ENCODE measurements around the gene IVNS1ABP. TPM values are rescaled to one million over a fixed set of nuclear protein-coding genes. Genes with fewer than 3 reads are reported as not detected.

Gene IVNS1ABP
- total and polyA plus RNA-seq, 4 experiments from 2014 or later = 74.0 to 187 (median 129) TPM

DNA sequence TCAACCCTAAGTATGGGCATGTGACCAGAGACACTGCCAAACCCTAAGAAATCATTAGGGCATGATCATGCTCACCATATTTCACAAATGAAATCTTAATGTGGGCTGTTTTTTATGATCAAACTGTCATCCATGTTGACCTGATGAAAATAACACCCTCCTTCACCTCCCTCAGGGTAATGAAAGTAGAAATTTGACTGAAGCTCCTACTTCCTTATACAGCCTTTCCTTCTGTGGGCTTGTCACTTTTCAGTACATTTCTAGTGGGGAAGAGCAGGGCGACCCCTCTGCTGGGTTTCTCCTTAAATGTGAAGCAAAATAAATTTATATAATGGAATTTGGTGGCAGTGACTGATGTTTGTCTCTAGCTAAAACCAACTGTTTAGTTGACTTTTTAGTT is 25.9 kb downstream of the IVNS1ABP start:
- no peak for DNase-seq
- intact Hi-C loops (cut with micrococcal nuclease) = no loop called here
- Mint-ChIP-seq H3K4me3 (no peak overlapping the region), H3K9me3 (peaks cover 0 to 4% (median 0%) of the 10 kb centered on the region in 8 donors), H3K4me1 (peaks cover 7 to 32% (median 18%) of the 10 kb centered on the region in 4 donors), H3K36me3 (peaks cover 37 to 41% of the 10 kb centered on the region in 2 donors), H3K27ac (peak overlapping the region in 4 of 7 donors; percentile 27 to 60 (median 38)), H3K27me3 (no peaks in the 10 kb centered on the region)
- POLR2A ChIA-PET (ENCODE audit: partially characterized antibody) = interaction anchor here (0.7 to 4.9 kb wide), 6 partner anchors 11 to 53 kb away, joined by 3 to 47 read pairs (median 4); partner anchors contain the start of gene IVNS1ABP
- H3K27me3 ChIP-seq (ENCODE audit: insufficient read depth, low read length) = no peaks in the 10 kb centered on the region
- CTCF ChIA-PET (ENCODE audit: partially characterized antibody) = interaction anchor here (4.2 to 4.5 kb wide), 2 partner anchors 10 to 53 kb away, joined by 22 read pairs; no protein-coding TSS in a partner anchor
- H3K4me1 ChIP-seq (ENCODE audit: insufficient read depth, low read length) = peaks cover 7% of the 10 kb centered on the region
- no peak overlapping the region for H3K27ac ChIP-seq (ENCODE audit: low read depth, low read length)
- no peak overlapping the region for H3K4me3 ChIP-seq (ENCODE audit: low read length in 2 of 2)
- peaks cover 1% of the 10 kb centered on the region for H3K36me3 ChIP-seq (ENCODE audit: insufficient read depth, low read length)
- no peaks in the 10 kb centered on the region for H3K9me3 ChIP-seq (ENCODE audit: control insufficient read depth in 1 of 2, low read length in 2 of 2)

DNA sequence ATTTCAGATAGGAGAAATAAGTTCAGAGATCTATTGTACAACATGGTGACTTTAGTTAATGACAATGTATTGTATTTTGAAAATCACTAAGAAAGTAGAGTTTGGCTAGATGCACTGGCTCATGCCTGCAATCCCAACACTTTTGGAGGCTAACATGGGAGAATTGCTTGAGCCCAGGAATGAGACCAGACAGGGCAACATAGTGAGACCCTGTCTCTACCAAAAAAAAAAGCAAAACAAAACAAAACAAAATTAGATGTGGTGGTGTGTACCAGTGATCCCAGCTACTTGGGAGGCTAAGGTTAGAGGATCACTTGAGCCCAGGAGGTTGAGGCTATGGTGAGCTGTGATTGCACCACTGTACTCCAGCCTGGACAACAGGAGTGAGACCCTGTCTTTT is 27.2 kb downstream of the IVNS1ABP start:
- Mint-ChIP-seq H3K4me3 (peak overlapping the region in 1 of 8 donors; percentile 12), H3K36me3 (peaks cover 25 to 28% of the 10 kb centered on the region in 2 donors), H3K27ac (peak overlapping the region in 3 of 7 donors; percentile 32 to 65 (median 43)), H3K27me3 (no peaks in the 10 kb centered on the region), H3K4me1 (peaks cover 19 to 43% (median 24%) of the 10 kb centered on the region in 4 donors), H3K9me3 (peaks cover 0 to 4% (median 0%) of the 10 kb centered on the region in 8 donors)
- POLR2A ChIA-PET (ENCODE audit: partially characterized antibody) = interaction anchor here (1.5 to 4.9 kb wide), 3 partner anchors 9 to 51 kb away, joined by 4 to 47 read pairs (median 27); partner anchors contain the start of gene IVNS1ABP
- Histone ChIP-seq H3K36me3 (ENCODE audit: insufficient read depth, low read length) (no peaks in the 10 kb centered on the region), H3K4me3 (ENCODE audit: low read length in 2 of 2) (no peak overlapping the region), H3K27me3 (ENCODE audit: insufficient read depth, low read length) (no peaks in the 10 kb centered on the region), H3K4me1 (ENCODE audit: insufficient read depth, low read length) (peaks cover 16% of the 10 kb centered on the region), H3K27ac (ENCODE audit: low read depth, low read length) (no peak overlapping the region), H3K9me3 (ENCODE audit: control insufficient read depth in 1 of 2, low read length in 2 of 2) (no peaks in the 10 kb centered on the region)
- DNase-seq = no peak
- intact Hi-C loops (cut with micrococcal nuclease) = no loop called here
- CTCF ChIA-PET (ENCODE audit: partially characterized antibody) = interaction anchor here (4.2 to 4.5 kb wide), 2 partner anchors 9 to 51 kb away, joined by 22 read pairs; no protein-coding TSS in a partner anchor

DNA sequence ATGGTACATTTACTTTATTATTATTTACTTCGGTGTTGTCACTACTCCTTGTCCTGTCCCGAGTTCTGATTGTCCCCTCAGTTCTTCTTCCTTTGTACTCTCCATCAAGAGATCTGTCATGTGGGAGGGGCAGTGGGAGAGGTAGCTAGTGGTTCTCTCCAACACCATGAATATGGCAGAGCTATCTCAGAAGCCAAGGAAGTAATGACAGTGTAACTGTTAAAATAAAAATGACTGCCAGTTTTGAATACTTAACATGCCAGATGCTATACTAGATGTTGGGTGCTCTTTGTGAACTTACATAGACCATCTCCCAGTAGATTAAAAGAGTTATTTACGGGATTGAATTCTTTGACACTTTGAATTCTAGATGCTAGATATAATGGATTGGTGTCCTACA is 28.6 kb downstream of the IVNS1ABP start:
- no peak for DNase-seq
- Mint-ChIP-seq H3K4me1 (peaks cover 26 to 48% (median 28%) of the 10 kb centered on the region in 4 donors), H3K27ac (peak overlapping the region in 1 of 7 donors; percentile 63), H3K36me3 (peaks cover 11 to 17% of the 10 kb centered on the region in 2 donors), H3K9me3 (peaks cover 0 to 4% (median 0%) of the 10 kb centered on the region in 8 donors), H3K4me3 (peak overlapping the region in 1 of 8 donors; percentile 1), H3K27me3 (no peaks in the 10 kb centered on the region)
- H3K27me3 ChIP-seq (ENCODE audit: insufficient read depth, low read length) = no peaks in the 10 kb centered on the region
- ChIA-PET POLR2A (ENCODE audit: partially characterized antibody) (no interaction called here), CTCF (ENCODE audit: partially characterized antibody) (interaction anchor here (1.0 kb wide), 1 partner anchor 11 kb away, joined by 3 read pairs; no protein-coding TSS in a partner anchor)
- H3K9me3 ChIP-seq (ENCODE audit: control insufficient read depth in 1 of 2, low read length in 2 of 2) = no peaks in the 10 kb centered on the region
- H3K27ac ChIP-seq (ENCODE audit: low read depth, low read length) = no peak overlapping the region
- H3K36me3 ChIP-seq (ENCODE audit: insufficient read depth, low read length) = no peaks in the 10 kb centered on the region
- intact Hi-C loops (cut with micrococcal nuclease) = no loop called here
- H3K4me3 ChIP-seq (ENCODE audit: low read length in 2 of 2) = no peak overlapping the region
- peaks cover 30% of the 10 kb centered on the region for H3K4me1 ChIP-seq (ENCODE audit: insufficient read depth, low read length)

DNA sequence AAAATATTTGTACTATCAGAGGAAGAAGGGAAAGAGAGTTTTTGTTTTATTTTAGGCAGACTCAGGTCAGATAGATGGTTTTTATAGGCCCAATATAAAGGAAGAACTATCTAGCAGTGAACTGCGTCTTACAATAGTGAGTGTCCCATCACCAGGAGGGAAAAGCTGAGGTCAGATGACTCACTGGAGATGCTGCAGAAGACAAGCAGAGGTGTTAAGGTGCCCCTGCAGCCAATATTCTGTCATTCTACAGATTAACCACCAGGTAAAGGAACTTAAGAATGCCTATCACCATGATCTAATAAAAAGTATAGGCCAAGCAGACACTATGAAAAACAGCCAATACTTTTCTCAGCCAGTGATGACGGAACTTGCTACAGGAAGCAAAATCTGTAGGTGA is 29.6 kb downstream of the IVNS1ABP start:
- no peaks in the 10 kb centered on the region for H3K27me3 ChIP-seq (ENCODE audit: insufficient read depth, low read length)
- POLR2A ChIA-PET (ENCODE audit: partially characterized antibody) = no interaction called here
- peaks cover 0 to 4% (median 0%) of the 10 kb centered on the region in 8 donors for H3K9me3 Mint-ChIP-seq
- no peaks in the 10 kb centered on the region for H3K9me3 ChIP-seq (ENCODE audit: control insufficient read depth in 1 of 2, low read length in 2 of 2)
- peaks cover 40% of the 10 kb centered on the region for H3K4me1 ChIP-seq (ENCODE audit: insufficient read depth, low read length)
- H3K4me3 ChIP-seq (ENCODE audit: low read length in 2 of 2) = no peak overlapping the region
- peak overlapping the region in 1 of 7 donors; percentile 23 for H3K27ac Mint-ChIP-seq
- peaks cover 8 to 13% of the 10 kb centered on the region in 2 donors for H3K36me3 Mint-ChIP-seq
- peaks cover 32 to 51% (median 36%) of the 10 kb centered on the region in 4 donors for H3K4me1 Mint-ChIP-seq
- intact Hi-C loops (cut with micrococcal nuclease) = no loop called here
- no peak for DNase-seq
- no peaks in the 10 kb centered on the region for H3K27me3 Mint-ChIP-seq
- CTCF ChIA-PET (ENCODE audit: partially characterized antibody) = no interaction called here
- H3K27ac ChIP-seq (ENCODE audit: low read depth, low read length) = no peak overlapping the region
- no peak overlapping the region for H3K4me3 Mint-ChIP-seq
- H3K36me3 ChIP-seq (ENCODE audit: insufficient read depth, low read length) = no peaks in the 10 kb centered on the region

DNA sequence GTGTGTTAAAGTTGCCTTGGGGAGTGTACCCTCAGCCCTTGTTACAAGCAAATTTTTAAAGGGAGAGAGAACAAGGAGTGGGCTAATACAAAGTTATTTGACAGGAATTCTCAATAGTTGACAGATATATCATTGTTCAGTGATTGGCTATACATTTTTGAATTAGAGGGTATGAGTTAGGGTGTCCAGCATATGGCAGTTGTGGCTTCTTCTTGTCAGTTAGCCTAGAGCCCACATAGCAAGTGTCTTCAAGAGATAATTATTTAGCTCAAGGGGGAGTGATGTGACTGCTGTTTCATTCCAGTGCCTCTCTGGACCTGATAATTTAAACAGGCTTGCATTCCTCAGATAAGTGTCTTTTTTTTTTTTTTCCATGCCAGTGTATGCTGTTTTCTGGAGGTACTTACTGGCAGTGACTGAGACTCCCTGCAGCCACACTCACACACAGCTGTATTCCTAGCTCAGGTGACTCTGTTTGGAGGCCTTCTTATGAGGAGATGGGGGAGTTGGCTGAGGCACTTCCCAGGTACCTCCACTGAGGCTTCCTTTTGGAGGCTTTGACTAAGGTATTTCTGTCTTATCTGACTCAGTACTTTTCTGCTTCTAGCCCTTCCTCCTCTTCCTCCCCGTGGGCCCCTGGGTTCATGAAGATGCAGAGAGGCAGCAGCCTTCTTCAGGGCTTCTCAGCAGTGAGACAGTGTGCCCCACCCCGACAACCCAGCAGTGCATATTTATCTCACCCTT is 32.3 kb downstream of the IVNS1ABP start:
- ChIA-PET CTCF (ENCODE audit: partially characterized antibody) (interaction anchor here (0.9 to 1.4 kb wide), 2 partner anchors 31 to 127 kb away, joined by 3 read pairs; no protein-coding TSS in a partner anchor), POLR2A (ENCODE audit: partially characterized antibody) (interaction anchor here (0.6 to 7.8 kb wide), 4 partner anchors 8 to 283 kb away, joined by 3 to 174 read pairs (median 32); partner anchors contain the start of gene IVNS1ABP)
- peak overlapping the region; percentile 10 to 96 (median 82) for H3K27ac Mint-ChIP-seq

DNA sequence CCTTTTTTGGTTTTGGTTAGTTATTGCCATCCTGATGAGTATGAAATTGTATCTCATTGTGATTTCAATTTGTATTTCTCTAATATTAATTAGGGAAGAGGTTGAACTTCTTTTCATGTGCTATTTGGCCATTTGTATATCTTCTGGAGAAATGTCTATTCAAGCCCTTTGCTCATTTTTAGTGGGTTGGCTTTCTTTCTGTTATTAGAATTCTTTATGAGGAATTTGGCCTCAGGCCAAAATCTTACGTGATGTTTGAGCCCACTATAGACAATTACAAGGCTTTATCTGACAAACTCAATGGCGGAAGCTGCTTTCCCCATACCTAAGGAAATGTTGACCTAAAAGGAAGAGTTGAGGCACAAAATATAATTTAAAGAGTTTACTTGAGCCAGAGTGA is 32.9 kb downstream of the IVNS1ABP start:
- peaks cover 71% of the 10 kb centered on the region for H3K4me1 ChIP-seq (ENCODE audit: insufficient read depth, low read length)
- H3K9me3 Mint-ChIP-seq = peaks cover 0 to 11% (median 5%) of the 10 kb centered on the region in 8 donors
- ChIA-PET CTCF (ENCODE audit: partially characterized antibody) (interaction anchor here (0.9 kb wide), 1 partner anchor 126 kb away, joined by 3 read pairs; no protein-coding TSS in a partner anchor), POLR2A (ENCODE audit: partially characterized antibody) (interaction anchor here (1.2 to 7.8 kb wide), 3 partner anchors 9 to 44 kb away, joined by 5 to 174 read pairs (median 60); partner anchors contain the start of gene IVNS1ABP)
- H3K36me3 ChIP-seq (ENCODE audit: insufficient read depth, low read length) = no peaks in the 10 kb centered on the region
- H3K9me3 ChIP-seq (ENCODE audit: control insufficient read depth in 1 of 2, low read length in 2 of 2) = no peaks in the 10 kb centered on the region
- H3K4me1 Mint-ChIP-seq = peaks cover 52 to 78% (median 66%) of the 10 kb centered on the region in 4 donors
- H3K4me3 ChIP-seq (ENCODE audit: low read length in 2 of 2) = no peak overlapping the region
- peak overlapping the region in 1 of 8 donors; percentile 23 for H3K4me3 Mint-ChIP-seq
- H3K27me3 ChIP-seq (ENCODE audit: insufficient read depth, low read length) = no peaks in the 10 kb centered on the region
- no peak for DNase-seq
- peak overlapping the region in 6 of 7 donors; percentile 10 to 96 (median 90) for H3K27ac Mint-ChIP-seq
- intact Hi-C loops (cut with micrococcal nuclease) = no loop called here
- H3K27ac ChIP-seq (ENCODE audit: low read depth, low read length) = no peak overlapping the region
- H3K36me3 Mint-ChIP-seq = peaks cover 14 to 18% of the 10 kb centered on the region in 2 donors
- no peaks in the 10 kb centered on the region for H3K27me3 Mint-ChIP-seq

More for the DNA sequence above, 32.3 kb downstream of the IVNS1ABP start:
- peaks cover 14 to 17% of the 10 kb centered on the region in 2 donors for H3K36me3 Mint-ChIP-seq
- intact Hi-C loops (cut with micrococcal nuclease) = no loop called here
- H3K4me3 Mint-ChIP-seq = peak overlapping the region in 2 of 8 donors; percentile 39 to 40
- Histone ChIP-seq H3K4me1 (ENCODE audit: insufficient read depth, low read length) (peaks cover 66% of the 10 kb centered on the region), H3K36me3 (ENCODE audit: insufficient read depth, low read length) (no peaks in the 10 kb centered on the region), H3K27me3 (ENCODE audit: insufficient read depth, low read length) (no peaks in the 10 kb centered on the region), H3K27ac (ENCODE audit: low read depth, low read length) (no peak overlapping the region), H3K9me3 (ENCODE audit: control insufficient read depth in 1 of 2, low read length in 2 of 2) (no peaks in the 10 kb centered on the region), H3K4me3 (ENCODE audit: low read length in 2 of 2) (no peak overlapping the region)
- no peak for DNase-seq
- no peaks in the 10 kb centered on the region for H3K27me3 Mint-ChIP-seq
- peaks cover 51 to 78% (median 62%) of the 10 kb centered on the region in 4 donors for H3K4me1 Mint-ChIP-seq
- H3K9me3 Mint-ChIP-seq = peaks cover 0 to 8% (median 3%) of the 10 kb centered on the region in 8 donors

Measured in CD4-positive, alpha-beta memory T cell (primary cell).